Stomach (tissue), 9 donors: Measurements from ENCODE around the gene LNPEP. TPM values are rescaled to one million over a fixed set of nuclear protein-coding genes. Genes with fewer than 3 reads are reported as not detected.

Experiments
- DNase-seq, 2 donors: peaks; one replicate each; pipeline versions ENCODE4 v3.0.0 to v3.0.0-alpha.2; 2013 to 2019
- H3K27ac ChIP-seq, 5 donors: fragments of 200-600 bp in 4 of 5; sonication (generic) in 4 of 5; one replicate each; pipeline ENCODE4 v1.5.1; 2013 to 2019; ENCODE audit warnings: mild to moderate bottlenecking in 1 of 5, moderate library complexity in 1 of 5
- H3K27me3 ChIP-seq, 3 donors: fragments of 200-600 bp; sonication (generic); one replicate each; pipeline ENCODE4 v1.5.1; 2017 to 2019; ENCODE audit warnings: mixed run types in 1 of 3
- H3K36me3 ChIP-seq, 4 donors: fragments of 200-600 bp; sonication (generic); 1 replicate in 3 of 4; 2 replicates in 1 of 4; pipeline ENCODE4 v1.5.1; 2016 to 2019
- H3K4me1 ChIP-seq, 4 donors: fragments of 200-600 bp; sonication (generic); one replicate each; pipeline ENCODE4 v1.5.1; 2016 to 2019
- H3K4me3 ChIP-seq, 4 donors: fragments of 200-600 bp; sonication (generic) in 3 of 4; one replicate each; pipeline ENCODE4 v1.5.1; 2016 to 2019; ENCODE audit warnings: mild to moderate bottlenecking in 1 of 4
- H3K9me3 ChIP-seq, 4 donors: fragments of 200-600 bp; sonication (generic); one replicate each; pipeline ENCODE4 v1.5.1; 2016 to 2019
- CTCF ChIP-seq, 7 experiments: fragments of 450-650 bp in 4 of 7; fragments of 200-600 bp in 3 of 7; sonication (generic) in 3 of 7; IDR thresholded peaks; one replicate each; pipeline ENCODE4 v1.5.1; 2016 to 2019; ENCODE audit warnings: antibody characterized with exemption in 7 of 7, control low read depth in 2 of 7, mild to moderate bottlenecking in 1 of 7
- EP300 ChIP-seq: sonication (generic); formaldehyde crosslinking; IDR thresholded peaks from one replicate; pipeline ENCODE4 v1.6.1; 2017; ENCODE audit warnings: antibody characterized with exemption
- POLR2A ChIP-seq, 4 donors: fragments of 450-650 bp; IDR thresholded peaks; one replicate each; pipeline ENCODE4 v1.6.1; 2016; ENCODE audit warnings: antibody characterized with exemption in 4 of 4, control low read depth in 2 of 4, mild to moderate bottlenecking in 1 of 4, moderate library complexity in 1 of 4
- POLR2AphosphoS5 ChIP-seq, 3 donors: sonication (generic); formaldehyde crosslinking; IDR thresholded peaks; one replicate each; pipeline ENCODE4 v1.6.1; 2016; ENCODE audit warnings: antibody characterized with exemption in 3 of 3
- WGBS, 5 donors: extraction: QIAGEN DNeasy Blood & Tissue Kit in 3 of 5; methylation state at CpG; one replicate each; pipeline versions ENCODE4 v1.1.5 to v1.1.7; 2013 to 2018; 5-methylcytosine and 5-hydroxymethylcytosine counted together
- intact Hi-C: fragments of 100-400 bp; cut with DNase I; formaldehyde crosslinking; loops from one replicate; pipeline ENCODE4 v1.15.1; 2023; ENCODE audit warnings: low total_unique reads
- polyA plus RNA-seq, 3 donors: library from polyadenylated mRNA; stranded (reverse); fragments of 200-250 nt; gene quantifications; one replicate each; pipeline ENCODE4 v1.2.3, GENCODE V29; 2013
- total RNA-seq, 5 donors: library from RNA; depleted of rRNA; stranded (reverse); fragments of >200 nt; gene quantifications; one replicate each; pipeline versions ENCODE4 v1.1.0 to v1.2.3, GENCODE V29; 2014 to 2016
- donor health status: healthy with polysubstance abuse.
- donor health status: Bipolar disorder and iron deficiency.
- donor health status: healthy.

The LNPEP gene
- total and polyA plus RNA-seq, 8 donors = 2.0 to 160 (median 28.9) TPM

- Histone ChIP-seq H3K27ac (peak overlapping the region in 1 of 5 donors; percentile 25), H3K27me3 (no peaks in the 10 kb centered on the region), H3K4me1 (no peaks in the 10 kb centered on the region), H3K4me3 (no peak overlapping the region), H3K9me3 (no peaks in the 10 kb centered on the region), H3K36me3 (peaks cover 0 to 77% (median 59%) of the 10 kb centered on the region in 4 donors)
- TF ChIP-seq CTCF (IDR thresholded peaks at IDR 0.05) (no peak), POLR2AphosphoS5 (IDR thresholded peaks at IDR 0.05) (no peak), EP300 (no peak), POLR2A (IDR thresholded peaks at IDR 0.05) (no peak)
- DNase-seq = no peak
- 54 to 82% (median 74%) methylated on average over 3 of the region's 3 CpGs for WGBS, 5 donors
- intact Hi-C loops = no loop called here
Observed at GRCh38 chr5:96904054-96904931, 31.6 kb upstream of the LNPEP start.

- no peak overlapping the region for H3K4me3 ChIP-seq
Observed at GRCh38 chr5:96905864-96906263, 30.0 kb upstream of the LNPEP start.

DNA sequence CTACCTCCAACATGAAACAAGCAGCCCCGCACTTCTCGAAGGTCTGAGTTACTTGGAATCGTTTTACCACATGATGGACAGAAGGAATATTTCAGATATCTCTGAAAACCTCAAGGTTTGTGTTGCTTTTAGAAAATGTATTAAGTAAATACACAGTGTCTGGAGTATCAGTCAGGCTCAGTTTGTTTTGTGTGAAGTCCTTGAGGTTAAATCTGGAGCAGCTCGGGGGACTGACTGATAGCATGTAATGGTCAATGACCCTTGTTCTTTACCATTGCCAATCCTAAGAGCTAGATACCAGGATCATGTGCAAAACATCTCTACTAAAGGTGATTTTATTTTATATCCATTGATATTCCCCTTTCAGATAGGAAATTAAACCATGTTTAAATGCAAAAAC is 26.9 kb upstream of the LNPEP start:
- DNase-seq = no peak
- H3K4me1 ChIP-seq = no peaks in the 10 kb centered on the region
- 54 to 76% (median 66%) methylated on average over 4 of the region's 4 CpGs for WGBS, 5 donors
- no peak overlapping the region for H3K4me3 ChIP-seq
- H3K36me3 ChIP-seq = peaks cover 7 to 56% (median 40%) of the 10 kb centered on the region in 4 donors
- H3K9me3 ChIP-seq = no peaks in the 10 kb centered on the region
- H3K27ac ChIP-seq = no peak overlapping the region
- TF ChIP-seq CTCF (IDR thresholded peaks at IDR 0.05) (no peak), POLR2A (IDR thresholded peaks at IDR 0.05) (no peak), EP300 (no peak), POLR2AphosphoS5 (IDR thresholded peaks at IDR 0.05) (no peak)
- no peaks in the 10 kb centered on the region for H3K27me3 ChIP-seq
- intact Hi-C loops = no loop called here

More at GRCh38 chr5:96905864-96906263, 30.0 kb upstream of the LNPEP start:
- Histone ChIP-seq H3K9me3 (no peaks in the 10 kb centered on the region), H3K4me1 (no peaks in the 10 kb centered on the region), H3K27ac (no peak overlapping the region), H3K27me3 (no peaks in the 10 kb centered on the region), H3K36me3 (peaks cover 7 to 75% (median 58%) of the 10 kb centered on the region in 4 donors)
- no peak for DNase-seq
- intact Hi-C loops = no loop called here
- TF ChIP-seq CTCF (IDR thresholded peaks at IDR 0.05) (no peak), EP300 (no peak), POLR2A (IDR thresholded peaks at IDR 0.05) (no peak), POLR2AphosphoS5 (IDR thresholded peaks at IDR 0.05) (no peak)
- WGBS, 5 donors = 80 to 97% (median 94%) methylated on average over 3 of the region's 3 CpGs

DNA sequence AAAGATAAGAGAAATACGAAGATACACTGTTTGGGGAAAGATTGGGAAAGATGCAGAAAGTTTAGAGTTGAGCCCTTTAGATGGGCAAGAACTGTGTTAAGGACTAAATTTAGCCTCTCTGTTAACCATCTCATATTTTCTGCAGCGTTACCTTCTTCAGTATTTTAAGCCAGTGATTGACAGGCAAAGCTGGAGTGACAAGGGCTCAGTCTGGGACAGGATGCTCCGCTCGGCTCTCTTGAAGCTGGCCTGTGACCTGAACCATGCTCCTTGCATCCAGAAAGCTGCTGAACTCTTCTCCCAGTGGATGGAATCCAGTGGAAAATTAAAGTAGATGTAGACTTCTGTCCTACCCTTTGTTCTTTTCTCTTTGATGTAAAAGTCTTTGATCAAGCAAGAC is 26.4 kb upstream of the LNPEP start:
- 91 to 99% (median 95%) methylated on average over 4 of the region's 4 CpGs for WGBS, 5 donors
- peaks cover 7 to 56% (median 39%) of the 10 kb centered on the region in 4 donors for H3K36me3 ChIP-seq
- no peak overlapping the region for H3K27ac ChIP-seq
- intact Hi-C loops = no loop called here
- H3K27me3 ChIP-seq = no peaks in the 10 kb centered on the region
- no peak overlapping the region for H3K4me3 ChIP-seq
- no peak for TF ChIP-seq CTCF (IDR thresholded peaks at IDR 0.05)
- TF ChIP-seq POLR2AphosphoS5 (IDR thresholded peaks at IDR 0.05) = no peak
- H3K4me1 ChIP-seq = no peaks in the 10 kb centered on the region
- DNase-seq = no peak
- H3K9me3 ChIP-seq = no peaks in the 10 kb centered on the region
